ENCODE results near the gene KIAA1549. TPM values are rescaled to one million over a fixed set of nuclear protein-coding genes. Genes with fewer than 3 reads are reported as not detected.
"Not testable (repeated sequence)": the region's sequence is repeated elsewhere in the genome, so short reads cannot be mapped to it uniquely, and the experiment has no call there.

Gene KIAA1549
- total RNA-seq, 1 experiment from 2014 or later = 18.7 TPM

DNA sequence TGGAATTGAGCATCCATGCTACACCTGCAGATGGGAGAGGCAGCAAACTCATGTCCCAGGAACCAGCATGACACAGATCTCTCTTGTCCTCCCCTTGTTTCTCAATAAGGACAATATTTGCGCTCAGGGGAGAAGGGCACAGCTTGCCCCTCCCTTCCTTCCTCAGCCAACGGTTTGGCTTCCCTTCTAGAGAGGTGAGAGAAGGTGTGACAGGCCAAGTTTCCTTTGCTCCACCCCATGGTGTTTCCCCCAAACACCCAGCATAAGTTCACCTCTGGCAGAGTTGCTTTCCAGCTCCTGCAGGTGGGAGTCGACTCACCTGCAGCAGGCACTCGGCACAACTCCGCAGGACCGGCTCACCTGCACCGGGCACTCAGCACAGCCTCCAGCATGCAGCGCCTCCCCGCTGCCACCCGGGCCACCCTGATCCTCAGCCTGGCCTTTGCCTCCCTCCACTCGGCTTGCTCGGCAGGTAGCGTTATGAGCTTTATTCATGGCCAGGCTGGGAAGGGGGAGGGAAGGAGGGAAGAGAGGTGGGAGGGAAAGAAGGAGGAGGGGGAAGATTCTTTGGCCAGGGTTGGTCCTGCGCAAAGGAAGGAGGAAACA, 183.4 kb downstream of the KIAA1549 start, which contains the start of the genes ATP6V0A4 and TMEM213 (continued):
- TF ChIP-seq, protein P1, sequence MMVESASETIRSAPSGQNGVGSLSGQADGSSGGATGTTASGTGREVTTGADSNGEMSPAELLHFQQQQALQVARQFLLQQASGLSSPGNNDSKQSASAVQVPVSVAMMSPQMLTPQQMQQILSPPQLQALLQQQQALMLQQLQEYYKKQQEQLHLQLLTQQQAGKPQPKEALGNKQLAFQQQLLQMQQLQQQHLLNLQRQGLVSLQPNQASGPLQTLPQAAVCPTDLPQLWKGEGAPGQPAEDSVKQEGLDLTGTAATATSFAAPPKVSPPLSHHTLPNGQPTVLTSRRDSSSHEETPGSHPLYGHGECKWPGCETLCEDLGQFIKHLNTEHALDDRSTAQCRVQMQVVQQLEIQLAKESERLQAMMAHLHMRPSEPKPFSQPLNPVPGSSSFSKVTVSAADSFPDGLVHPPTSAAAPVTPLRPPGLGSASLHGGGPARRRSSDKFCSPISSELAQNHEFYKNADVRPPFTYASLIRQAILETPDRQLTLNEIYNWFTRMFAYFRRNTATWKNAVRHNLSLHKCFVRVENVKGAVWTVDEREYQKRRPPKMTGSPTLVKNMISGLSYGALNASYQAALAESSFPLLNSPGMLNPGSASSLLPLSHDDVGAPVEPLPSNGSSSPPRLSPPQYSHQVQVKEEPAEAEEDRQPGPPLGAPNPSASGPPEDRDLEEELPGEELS (CRISPR knock-in tag; IDR thresholded peaks at IDR 0.05) = no peak
- TF ChIP-seq TCF7 (CRISPR knock-in tag; IDR thresholded peaks at IDR 0.05; ENCODE audit: low read depth) (no peak), ZNF423 (CRISPR knock-in tag; IDR thresholded peaks at IDR 0.05) (peak; percentile 72), NR2C2 (CRISPR knock-in tag; IDR thresholded peaks at IDR 0.05) (no peak)
- TF ChIP-seq, protein P2, sequence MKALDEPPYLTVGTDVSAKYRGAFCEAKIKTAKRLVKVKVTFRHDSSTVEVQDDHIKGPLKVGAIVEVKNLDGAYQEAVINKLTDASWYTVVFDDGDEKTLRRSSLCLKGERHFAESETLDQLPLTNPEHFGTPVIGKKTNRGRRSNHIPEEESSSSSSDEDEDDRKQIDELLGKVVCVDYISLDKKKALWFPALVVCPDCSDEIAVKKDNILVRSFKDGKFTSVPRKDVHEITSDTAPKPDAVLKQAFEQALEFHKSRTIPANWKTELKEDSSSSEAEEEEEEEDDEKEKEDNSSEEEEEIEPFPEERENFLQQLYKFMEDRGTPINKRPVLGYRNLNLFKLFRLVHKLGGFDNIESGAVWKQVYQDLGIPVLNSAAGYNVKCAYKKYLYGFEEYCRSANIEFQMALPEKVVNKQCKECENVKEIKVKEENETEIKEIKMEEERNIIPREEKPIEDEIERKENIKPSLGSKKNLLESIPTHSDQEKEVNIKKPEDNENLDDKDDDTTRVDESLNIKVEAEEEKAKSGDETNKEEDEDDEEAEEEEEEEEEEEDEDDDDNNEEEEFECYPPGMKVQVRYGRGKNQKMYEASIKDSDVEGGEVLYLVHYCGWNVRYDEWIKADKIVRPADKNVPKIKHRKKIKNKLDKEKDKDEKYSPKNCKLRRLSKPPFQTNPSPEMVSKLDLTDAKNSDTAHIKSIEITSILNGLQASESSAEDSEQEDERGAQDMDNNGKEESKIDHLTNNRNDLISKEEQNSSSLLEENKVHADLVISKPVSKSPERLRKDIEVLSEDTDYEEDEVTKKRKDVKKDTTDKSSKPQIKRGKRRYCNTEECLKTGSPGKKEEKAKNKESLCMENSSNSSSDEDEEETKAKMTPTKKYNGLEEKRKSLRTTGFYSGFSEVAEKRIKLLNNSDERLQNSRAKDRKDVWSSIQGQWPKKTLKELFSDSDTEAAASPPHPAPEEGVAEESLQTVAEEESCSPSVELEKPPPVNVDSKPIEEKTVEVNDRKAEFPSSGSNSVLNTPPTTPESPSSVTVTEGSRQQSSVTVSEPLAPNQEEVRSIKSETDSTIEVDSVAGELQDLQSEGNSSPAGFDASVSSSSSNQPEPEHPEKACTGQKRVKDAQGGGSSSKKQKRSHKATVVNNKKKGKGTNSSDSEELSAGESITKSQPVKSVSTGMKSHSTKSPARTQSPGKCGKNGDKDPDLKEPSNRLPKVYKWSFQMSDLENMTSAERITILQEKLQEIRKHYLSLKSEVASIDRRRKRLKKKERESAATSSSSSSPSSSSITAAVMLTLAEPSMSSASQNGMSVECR (CRISPR knock-in tag; IDR thresholded peaks at IDR 0.05; ENCODE audit: borderline replicate concordance) = no peak

DNA sequence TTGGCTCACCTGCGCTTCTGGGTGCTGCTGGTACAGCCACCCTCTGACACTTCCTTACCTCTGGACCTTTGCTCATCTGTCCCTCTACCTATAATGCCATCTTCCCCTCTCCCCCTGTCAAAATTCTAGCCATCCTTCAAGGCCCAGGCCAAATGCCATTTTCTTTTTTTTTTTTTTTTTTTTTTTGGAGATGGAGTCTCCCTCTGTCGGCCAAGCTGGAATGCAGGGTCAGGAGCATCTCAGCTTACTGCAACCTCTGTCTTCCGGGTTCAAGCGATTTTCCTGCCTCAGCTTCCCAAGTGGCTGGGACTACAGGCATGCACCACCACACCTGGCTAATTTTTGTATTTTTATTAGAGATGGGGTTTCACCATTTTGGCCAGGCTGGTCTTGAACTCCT, 184.1 kb downstream of the KIAA1549 start:
- H3K9me3 Mint-ChIP-seq; POLR2A ChIA-PET; H3K36me3 Mint-ChIP-seq; DNase-seq (ENCODE audit: low spot score); H3K27me3 Mint-ChIP-seq (ENCODE audit: low read depth); ATAC-seq; H3K4me3 Mint-ChIP-seq: not testable (repeated sequence)
- CTCF ChIA-PET = interaction anchor here (0.6 to 2.7 kb wide), 14 partner anchors 9 to 1170 kb away, joined by 3 to 24 read pairs (median 3); no protein-coding TSS in a partner anchor
- peaks cover 45% of the 10 kb centered on the region for H3K4me1 Mint-ChIP-seq
- peak overlapping the region; percentile 55 for H3K27ac Mint-ChIP-seq

DNA sequence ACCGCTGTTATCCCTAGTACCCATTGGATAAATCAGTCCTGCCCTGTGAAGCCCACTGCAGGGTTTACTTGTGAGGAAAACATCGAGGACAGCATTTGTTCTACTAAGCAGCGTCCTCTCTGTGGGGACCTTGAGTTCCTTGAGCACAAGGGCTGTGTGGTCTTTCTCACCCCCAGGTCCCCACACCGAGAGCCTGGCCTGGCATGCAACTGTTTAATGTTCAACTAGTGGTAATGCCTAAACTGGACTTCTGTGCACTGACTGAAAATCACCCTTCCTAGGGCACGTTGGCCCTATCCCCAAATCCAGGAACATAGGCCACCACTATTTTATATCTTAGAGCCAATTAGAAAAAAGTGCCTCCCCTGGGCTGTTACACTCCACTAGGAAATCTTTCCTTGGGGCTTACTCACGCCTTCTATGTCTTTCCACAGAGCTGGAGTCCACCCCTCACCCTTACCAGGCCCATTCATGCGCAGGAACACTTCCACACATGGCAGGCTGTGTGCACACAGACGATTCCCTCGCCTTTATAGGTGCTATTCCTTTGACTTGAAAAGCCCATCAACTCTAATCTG, 185.1 kb downstream of the KIAA1549 start:
- POLR2A ChIA-PET = no interaction called here

More for the DNA sequence above, 185.1 kb downstream of the KIAA1549 start:
- Mint-ChIP-seq H3K9me3 (no peaks in the 10 kb centered on the region), H3K4me1 (peaks cover 45% of the 10 kb centered on the region), H3K27ac (no peak overlapping the region), H3K27me3 (ENCODE audit: low read depth) (no peaks in the 10 kb centered on the region), H3K4me3 (no peak overlapping the region), H3K36me3 (no peaks in the 10 kb centered on the region)
- CTCF ChIA-PET = interaction anchor here (0.8 to 2.7 kb wide), 2 partner anchors 24 to 57 kb away, joined by 3 to 24 read pairs; no protein-coding TSS in a partner anchor
- no peak for ATAC-seq
- no peak for TF ChIP-seq GABPB1 (CRISPR knock-in tag; IDR thresholded peaks at IDR 0.05)
- TF ChIP-seq PRRX2 (CRISPR knock-in tag; IDR thresholded peaks at IDR 0.05) = no peak
- TF ChIP-seq, protein P3, sequence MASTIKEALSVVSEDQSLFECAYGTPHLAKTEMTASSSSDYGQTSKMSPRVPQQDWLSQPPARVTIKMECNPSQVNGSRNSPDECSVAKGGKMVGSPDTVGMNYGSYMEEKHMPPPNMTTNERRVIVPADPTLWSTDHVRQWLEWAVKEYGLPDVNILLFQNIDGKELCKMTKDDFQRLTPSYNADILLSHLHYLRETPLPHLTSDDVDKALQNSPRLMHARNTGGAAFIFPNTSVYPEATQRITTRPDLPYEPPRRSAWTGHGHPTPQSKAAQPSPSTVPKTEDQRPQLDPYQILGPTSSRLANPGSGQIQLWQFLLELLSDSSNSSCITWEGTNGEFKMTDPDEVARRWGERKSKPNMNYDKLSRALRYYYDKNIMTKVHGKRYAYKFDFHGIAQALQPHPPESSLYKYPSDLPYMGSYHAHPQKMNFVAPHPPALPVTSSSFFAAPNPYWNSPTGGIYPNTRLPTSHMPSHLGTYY (CRISPR knock-in tag; IDR thresholded peaks at IDR 0.05) = no peak
- TF ChIP-seq ETV6 (CRISPR knock-in tag; IDR thresholded peaks at IDR 0.05) = no peak
- TF ChIP-seq, protein P4, sequence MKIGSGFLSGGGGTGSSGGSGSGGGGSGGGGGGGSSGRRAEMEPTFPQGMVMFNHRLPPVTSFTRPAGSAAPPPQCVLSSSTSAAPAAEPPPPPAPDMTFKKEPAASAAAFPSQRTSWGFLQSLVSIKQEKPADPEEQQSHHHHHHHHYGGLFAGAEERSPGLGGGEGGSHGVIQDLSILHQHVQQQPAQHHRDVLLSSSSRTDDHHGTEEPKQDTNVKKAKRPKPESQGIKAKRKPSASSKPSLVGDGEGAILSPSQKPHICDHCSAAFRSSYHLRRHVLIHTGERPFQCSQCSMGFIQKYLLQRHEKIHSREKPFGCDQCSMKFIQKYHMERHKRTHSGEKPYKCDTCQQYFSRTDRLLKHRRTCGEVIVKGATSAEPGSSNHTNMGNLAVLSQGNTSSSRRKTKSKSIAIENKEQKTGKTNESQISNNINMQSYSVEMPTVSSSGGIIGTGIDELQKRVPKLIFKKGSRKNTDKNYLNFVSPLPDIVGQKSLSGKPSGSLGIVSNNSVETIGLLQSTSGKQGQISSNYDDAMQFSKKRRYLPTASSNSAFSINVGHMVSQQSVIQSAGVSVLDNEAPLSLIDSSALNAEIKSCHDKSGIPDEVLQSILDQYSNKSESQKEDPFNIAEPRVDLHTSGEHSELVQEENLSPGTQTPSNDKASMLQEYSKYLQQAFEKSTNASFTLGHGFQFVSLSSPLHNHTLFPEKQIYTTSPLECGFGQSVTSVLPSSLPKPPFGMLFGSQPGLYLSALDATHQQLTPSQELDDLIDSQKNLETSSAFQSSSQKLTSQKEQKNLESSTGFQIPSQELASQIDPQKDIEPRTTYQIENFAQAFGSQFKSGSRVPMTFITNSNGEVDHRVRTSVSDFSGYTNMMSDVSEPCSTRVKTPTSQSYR (CRISPR knock-in tag; IDR thresholded peaks at IDR 0.05) = no peak
- TF ChIP-seq, protein P5, sequence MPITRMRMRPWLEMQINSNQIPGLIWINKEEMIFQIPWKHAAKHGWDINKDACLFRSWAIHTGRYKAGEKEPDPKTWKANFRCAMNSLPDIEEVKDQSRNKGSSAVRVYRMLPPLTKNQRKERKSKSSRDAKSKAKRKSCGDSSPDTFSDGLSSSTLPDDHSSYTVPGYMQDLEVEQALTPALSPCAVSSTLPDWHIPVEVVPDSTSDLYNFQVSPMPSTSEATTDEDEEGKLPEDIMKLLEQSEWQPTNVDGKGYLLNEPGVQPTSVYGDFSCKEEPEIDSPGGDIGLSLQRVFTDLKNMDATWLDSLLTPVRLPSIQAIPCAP (CRISPR knock-in tag; IDR thresholded peaks at IDR 0.05) = no peak
- no peak for TF ChIP-seq MXD4 (CRISPR knock-in tag; IDR thresholded peaks at IDR 0.05; ENCODE audit: borderline replicate concordance)
- TF ChIP-seq NR1H2 (CRISPR knock-in tag; IDR thresholded peaks at IDR 0.05) = no peak
- no peak for TF ChIP-seq FOXJ3 (CRISPR knock-in tag; IDR thresholded peaks at IDR 0.05; ENCODE audit: borderline replicate concordance)
- no peak for TF ChIP-seq SMAD3 (CRISPR knock-in tag; IDR thresholded peaks at IDR 0.05; ENCODE audit: borderline replicate concordance)
- TF ChIP-seq, protein P6, sequence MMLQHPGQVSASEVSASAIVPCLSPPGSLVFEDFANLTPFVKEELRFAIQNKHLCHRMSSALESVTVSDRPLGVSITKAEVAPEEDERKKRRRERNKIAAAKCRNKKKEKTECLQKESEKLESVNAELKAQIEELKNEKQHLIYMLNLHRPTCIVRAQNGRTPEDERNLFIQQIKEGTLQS (CRISPR knock-in tag; conservative IDR thresholded peaks at IDR 0.05) = no peak
- TF ChIP-seq KAT7 (CRISPR knock-in tag; IDR thresholded peaks at IDR 0.05; ENCODE audit: borderline replicate concordance) = no peak
- DNase-seq (ENCODE audit: low spot score) = no peak

Measured in WTC11 (cell line).